ENCODE results near the gene PCBP2.
A peak's percentile ranks its signal among the peaks of the same experiment; 100 is the strongest.
"Not testable (repeated sequence)": the region's sequence is repeated elsewhere in the genome, so short reads cannot be mapped to it uniquely, and the experiment has no call there.

The PCBP2 gene

DNA sequence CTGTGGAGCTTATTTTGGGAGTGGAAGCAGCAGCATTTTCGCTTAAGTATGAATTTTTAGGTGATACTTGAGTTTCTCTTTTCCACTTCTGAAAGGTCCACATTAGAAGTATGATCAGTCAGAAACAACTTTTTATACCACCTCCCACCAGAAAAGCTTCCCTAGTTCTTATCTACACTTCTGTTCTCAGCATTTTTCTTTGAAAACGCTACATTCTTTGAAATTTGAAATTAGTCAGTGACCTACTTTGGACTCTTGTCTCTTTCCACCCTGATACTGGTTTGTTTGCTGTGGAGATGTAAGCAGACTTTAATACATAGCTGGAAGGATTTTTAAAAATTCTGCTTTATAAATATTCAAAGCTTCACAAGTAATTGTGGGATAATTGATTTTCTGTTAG lies 22.2 kb downstream of the PCBP2 start:
- DNase-seq: no peak

DNA sequence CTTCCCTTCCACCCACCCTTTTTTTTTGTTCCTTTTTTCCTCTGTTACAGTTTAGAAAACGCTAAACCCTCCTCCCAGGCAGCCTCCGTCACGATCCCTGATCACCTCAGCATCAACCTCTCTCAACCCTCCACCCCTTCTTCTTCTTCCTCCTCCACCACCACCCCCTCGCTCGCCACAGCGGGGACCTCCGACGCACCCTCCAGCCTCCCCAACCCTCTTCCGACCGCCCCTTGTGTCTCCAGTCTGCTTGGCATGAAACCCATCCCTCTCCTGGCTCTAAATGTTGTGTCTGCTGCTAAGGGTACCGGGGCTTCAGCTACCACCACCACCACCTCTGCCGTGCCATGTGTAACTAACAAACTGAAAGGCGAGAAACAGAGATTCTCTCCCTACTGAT lies 22.9 kb downstream of the PCBP2 start:
- DNase-seq: no peak

DNA sequence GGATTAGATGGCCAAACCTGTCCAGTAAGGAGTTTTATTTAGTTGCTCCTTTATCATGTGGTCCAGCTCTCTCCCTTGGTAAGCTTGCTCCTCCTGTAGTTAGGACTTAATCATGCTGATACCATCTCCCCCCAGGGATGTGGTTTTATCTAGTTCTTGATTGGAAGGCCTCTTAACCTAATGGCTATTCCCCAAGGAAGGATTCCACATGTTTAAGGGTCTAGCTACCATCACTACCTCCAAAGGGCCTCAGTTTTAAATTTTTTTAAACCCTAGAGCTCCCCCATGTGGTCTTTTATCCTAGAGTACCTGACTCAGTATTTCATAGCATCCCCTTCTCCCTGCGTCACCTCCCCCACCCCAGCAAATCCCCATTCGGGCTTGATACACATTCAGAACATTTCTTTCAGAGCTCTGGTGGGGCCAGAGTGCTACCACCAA lies 24.9 kb downstream of the PCBP2 start:
- DNase-seq: no peak

DNA sequence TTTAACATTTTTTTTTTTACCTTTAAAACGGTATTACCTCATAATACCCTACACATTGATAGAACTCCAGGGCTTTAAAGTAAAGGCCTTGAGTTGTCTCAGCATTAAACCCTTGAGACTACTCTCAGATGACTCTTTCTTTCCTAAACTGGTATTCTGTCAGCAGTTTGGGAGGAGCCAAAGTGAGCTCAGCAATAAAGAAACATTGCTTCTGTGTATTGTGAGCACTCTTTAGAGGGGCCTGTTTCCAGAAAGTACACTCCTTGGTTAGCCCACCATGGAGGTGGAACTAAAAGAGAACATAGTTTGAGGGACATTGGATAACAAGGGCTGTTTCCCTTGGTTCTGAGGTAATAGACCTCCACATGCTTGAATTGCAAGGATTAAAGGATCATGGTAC lies 27.0 kb downstream of the PCBP2 start:
- DNase-seq: no peak

DNA sequence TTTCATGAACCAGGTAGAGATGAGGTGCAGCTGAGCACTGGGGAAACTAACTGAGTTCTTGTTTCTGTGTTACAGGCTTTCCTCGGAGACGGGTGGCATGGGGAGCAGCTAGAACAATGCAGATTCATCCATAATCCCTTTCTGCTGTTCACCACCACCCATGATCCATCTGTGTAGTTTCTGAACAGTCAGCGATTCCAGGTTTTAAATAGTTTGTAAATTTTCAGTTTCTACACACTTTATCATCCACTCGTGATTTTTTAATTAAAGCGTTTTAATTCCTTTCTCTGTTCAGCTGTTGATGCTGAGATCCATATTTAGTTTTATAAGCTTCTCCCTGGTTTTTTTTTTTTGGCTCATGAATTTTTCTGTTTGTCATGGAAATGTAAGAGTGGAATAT lies 27.4 kb downstream of the PCBP2 start:
- no peak for DNase-seq

DNA sequence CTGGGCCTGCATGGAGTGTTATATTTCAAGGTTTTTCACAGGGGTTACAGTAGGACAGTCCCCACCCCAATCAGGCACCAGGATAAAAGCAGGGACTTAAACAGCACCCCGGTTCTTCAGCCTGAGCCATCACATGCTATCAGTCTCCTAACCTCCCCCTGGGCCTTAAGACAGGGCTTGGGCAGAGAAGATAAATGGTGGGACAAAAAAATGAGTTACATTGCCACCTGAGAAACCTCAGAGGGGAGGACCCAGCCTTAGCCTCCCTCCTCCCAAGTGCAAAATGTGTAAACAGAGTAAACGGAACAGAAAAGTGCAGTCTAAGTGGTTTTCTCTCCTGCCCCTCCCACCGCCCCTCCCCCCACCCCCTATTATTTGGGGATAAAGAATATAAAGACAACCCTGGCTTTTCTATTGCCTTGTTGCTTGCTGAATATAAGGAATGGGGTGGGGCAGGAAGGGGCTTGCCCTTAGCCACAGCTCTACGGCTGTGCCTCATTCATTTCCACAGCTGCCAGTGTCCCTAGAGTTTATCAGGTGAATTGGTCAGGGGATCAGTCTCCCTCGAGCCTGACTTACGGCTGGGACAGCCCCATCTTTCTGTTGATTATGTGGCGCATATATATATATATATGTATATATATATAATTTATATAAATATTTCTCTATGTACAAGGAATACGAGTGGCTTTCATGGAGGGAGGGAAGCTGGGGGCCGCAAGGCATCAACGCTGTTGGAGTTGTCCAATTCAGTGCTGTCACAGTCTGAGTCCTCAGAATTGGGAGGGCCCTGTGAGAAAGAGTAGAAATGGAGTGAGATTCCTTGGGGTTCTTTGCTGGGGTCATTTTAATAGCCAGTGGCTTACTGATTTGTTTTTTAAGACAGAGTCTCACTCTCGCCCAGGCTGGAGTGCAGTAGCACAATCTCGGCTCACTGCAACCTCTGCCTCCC lies 28.9 kb downstream of the PCBP2 start:
- DNase-seq: no peak

DNA sequence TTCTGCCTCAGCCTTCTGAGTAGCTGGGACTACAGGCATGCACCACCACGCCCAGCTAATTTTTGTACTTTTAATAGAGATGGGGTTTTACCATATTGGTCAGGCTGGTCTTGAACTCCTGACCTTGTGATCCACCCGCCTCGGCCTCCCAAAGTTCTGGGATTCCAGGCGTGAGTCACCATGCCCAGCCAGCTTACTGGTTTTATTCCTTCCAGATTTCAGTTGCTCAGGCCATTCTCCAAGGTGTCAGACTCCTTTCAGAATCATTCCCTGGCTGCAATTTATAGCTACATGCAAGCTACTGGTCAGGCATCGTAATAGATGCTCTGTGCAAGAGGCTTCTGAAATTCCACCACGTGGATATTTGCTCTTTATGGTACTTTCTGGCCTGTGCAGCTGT lies 29.6 kb downstream of the PCBP2 start:
- not testable (repeated sequence) for DNase-seq

DNA sequence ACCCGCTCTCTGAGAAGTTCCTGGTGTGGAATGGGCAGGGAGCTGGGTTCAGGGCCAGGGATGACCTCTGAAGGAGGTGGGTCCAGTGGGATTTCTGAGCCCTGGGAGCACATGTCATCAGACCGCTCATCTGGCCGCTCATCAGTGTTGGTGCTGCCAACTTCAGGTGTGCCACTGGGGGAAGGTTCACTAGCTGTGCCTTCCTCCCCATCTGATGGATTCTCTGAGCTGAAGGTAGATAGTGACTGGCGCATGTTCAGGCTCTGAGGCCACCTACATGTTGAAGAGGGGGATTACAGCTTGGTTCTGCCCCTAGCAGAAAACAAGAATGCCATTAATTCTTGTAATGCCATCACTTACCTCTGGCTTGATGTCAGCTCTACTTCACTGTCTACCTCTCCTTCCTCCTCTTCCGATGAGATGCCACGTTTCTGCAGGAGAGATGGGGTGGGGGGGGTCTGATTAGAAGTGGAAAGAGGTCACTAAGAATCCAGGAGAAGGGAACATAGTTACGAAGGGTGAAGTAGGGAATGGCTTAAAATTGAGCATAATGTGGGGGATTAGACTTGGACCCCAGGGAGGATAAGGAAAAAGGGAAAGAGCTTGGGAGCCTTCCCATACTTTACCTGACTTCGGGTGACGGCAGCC lies 30.2 kb downstream of the PCBP2 start:
- DNase-seq: no peak

DNA sequence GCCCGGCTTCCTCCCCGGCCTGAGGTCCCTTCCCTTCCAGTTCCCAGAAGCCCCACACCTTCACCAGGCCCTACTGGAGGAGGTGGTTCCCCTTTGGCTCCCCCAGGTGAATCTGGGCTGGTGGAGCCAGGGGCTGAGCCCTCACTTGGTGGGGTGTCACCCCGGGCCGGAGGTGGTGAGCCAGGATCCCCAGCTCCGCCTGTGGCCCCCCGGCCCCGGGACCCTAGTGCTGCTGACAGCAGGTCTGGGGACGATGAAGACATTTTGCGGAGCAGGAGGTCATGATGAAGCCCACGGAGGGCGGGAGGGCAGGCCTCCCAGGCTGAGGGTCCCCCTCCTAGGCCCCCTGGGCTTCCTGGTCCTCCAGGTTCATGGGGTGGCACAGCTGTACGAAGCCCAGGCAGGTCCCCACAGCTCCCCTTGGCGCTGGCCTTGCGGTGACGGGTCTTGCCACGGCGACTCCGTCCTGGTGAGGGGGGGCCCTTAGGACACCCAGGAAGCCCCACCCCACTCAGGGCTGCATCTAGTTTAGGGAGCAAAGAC lies 30.8 kb downstream of the PCBP2 start:
- DNase-seq: no peak

DNA sequence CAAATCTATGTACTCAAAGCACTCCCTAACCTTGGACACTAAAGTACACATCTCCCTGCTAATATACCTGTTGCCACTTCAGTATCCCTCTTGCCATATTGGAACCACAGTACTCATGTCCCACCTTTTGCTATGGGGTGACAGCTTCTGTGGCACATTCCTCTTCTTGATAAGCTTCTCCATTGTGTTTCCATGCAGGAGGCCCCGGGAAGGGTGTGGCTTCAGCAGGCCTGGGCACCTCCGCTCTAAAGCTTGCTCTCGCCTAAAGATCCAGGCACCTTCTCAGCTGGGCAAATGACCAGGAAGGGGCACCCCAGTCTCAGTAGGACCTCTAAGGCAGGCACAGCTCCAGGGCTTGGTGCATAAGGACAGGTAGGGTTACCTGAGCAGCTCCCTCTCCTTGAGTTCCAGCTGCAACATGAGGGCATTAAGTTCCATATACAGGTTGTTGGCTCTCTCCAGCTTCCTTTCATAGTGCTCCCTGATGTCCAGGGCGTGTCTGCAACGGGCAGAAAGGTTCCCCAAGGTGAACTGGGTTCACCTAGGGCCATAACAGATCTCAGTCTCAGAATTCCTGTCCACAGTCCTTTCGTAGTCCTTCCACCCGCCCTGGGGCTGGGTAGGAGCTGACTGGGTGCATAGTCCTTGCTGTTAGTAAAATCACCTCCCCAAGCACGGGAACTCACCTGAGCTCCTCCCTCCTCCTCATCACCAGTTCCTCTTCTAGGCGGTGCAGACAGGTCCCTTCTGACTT lies 31.5 kb downstream of the PCBP2 start:
- no peak for DNase-seq

DNA sequence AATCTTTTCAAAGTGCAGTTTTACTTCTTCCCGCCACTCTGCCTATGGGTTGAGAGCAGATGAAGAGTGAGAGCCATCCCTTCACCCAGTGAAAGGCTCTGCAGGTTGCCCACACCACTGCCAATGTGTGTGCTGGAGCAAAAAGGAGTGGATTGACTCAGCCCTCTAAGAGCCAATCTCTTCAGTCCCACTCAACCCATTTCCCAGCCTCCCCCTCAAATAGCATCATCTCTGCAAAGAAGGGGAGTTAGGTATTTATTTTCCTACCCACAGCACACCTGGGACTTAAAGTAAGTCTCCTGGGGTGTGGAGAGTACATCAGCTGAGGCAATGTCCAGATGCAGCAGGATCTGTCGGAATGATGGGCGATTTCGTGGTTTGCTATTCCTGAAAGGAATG lies 32.1 kb downstream of the PCBP2 start:
- no peak for DNase-seq

DNA sequence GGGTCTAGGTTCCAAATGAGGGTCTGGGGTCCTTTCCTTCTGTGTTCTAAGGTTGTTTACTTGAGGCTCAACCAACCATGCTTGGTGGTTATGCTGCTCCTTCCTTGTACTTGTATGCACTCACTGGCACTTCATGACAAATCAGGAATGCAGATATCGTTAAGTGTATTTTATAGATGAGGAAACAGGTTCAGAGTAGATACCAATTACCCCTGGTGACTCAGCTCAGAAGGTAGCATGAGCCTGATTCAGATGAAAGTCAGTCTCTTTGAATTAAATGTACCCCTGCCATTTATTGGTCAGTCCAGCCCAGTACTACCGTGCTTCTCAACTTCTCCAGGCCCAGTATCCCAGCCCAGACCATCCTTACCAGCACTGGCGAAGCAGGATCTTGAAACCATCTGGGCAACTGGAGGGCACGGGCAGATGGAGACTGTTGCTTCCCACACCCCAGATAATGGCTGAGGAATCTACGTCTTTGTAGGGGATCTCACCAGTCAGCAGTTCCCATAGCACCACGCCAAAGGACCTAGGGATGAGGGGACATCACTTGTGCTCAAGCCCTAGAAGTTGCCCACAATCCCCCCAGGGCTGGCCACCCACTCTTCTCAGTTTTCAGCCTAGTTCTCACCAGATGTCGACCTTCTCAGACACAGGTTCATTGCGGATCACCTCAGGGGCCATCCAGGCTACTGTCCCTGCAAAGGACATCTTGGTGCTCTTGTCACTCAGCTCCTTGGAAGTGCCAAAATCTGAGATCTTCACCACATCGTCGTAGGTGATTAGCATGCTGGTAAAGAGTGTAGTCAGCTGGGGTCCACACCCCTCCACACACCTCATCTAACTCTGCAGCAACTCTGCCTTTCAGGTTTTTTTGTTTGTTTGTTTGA lies 33.0 kb downstream of the PCBP2 start:
- DNase-seq: no peak

DNA sequence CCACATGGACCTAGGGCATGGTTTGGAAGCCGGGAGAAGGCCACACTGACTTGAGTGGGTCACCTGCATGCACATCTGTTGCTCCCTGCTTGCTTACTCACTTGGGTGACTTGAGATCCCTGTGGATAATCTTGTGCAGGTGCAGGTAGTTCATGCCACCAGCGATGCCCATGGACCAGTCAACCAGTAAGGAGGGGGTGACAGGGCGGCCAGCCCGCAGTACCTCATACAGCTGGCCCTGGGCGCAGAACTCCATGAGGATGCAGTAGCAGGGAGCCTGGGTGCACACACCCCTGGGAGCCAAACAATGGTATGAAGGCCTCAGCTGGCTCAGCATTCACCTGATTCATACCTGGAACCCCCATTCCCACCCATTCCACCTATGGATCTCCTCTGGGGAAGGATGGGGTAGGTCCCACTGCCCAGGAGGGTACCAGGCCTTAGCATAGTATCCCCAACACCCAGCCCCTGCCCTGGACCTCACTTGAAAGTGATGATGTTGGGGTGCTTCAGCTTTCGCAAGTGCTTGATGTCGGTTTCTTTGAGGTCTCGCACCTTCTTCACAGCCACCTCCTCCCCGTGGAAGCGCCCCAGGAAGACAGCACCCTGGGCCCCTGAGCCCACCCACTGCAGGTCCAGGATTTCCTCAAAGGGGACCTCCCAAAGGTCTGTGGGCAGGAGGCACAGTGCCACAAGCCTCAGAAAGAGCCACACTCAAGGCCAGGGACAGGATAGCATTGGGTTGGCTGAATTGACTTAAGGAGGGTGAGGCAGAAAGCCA lies 34.2 kb downstream of the PCBP2 start:
- no peak for DNase-seq

DNA sequence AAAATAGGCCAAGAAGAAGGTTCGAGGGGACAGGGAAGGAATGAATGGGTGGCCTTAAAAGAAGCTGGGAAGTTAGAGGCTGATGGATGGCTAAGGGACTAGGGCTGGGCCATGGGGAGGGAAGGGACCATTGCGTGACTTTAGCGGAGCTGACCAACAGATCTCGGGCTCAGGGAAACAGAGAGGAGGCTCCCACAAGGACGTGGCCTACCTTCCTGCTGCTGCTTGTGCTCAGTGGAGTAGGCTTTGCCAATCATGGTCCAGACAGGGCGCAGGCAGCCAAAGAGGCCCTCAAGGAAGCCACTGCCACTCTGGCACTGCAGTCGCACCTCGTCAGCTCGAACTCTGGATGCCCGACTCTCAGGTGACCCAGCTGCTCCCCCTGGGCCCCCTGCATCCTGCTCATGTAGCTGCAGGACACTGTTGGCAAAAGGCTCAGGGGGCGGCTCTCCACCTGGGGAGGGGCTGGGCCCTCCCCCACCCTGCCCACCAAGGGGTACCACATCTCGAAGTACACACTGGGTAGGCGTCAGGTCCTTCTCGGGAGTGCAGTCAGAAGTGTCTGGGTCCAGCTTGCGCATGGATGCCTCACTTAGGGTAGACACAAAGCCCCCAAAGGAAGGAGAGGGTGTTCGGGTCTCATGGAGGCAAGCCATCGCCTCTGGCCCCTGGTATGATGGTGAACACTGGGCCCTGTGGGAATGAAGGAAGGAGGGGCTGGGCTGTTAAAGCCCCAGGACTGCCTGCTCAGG lies 35.0 kb downstream of the PCBP2 start:
- no peak for DNase-seq

DNA sequence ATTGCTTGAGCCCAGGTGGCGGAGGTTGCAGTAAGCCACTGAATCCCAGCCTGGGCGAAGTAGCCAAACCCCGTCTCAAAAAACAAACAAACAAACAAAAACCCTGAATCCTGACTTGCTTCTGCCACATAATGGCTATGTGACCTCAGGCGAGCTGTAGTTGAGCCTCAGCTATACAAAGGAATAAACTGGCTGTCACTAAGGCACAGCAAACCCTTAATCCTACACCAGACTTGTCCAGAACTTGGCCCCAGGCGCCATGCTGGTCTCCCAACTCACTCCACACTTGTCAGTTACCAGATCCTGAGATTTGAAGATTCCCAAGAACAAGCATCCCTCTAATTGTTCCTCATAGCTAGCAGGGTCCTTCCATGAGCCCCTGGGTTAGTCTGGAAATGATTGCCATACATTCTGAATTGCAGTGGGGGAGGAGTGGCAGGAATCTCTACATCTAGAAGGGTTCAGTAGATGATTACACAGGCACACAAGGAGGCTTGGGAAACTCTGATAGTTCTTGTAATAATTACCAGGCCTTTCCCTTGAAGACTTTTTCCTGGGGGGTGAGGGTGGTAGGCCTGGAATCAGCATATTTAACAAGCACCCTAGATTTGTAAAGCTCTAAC lies 37.5 kb downstream of the PCBP2 start:
- no peak for DNase-seq

DNA sequence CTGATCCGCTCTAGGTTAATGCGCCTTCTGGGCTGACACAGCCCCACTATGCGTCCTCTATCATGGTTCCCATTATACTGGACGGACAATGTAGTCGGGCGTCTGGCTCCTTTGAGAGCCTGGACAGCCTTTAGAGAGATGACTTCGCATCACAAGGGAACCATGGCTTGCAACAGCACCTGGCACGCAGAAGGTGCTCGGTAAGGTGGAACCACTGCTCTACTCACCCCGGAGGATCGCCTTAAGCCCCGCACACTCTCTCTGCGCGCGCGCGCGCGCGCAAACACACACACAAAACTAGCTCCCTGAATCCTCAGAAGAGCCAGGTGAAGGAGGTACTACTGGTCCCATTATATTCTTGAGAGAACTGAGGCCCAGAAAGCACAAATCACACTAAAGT lies 40.3 kb downstream of the PCBP2 start:
- DNase-seq: no peak

DNA sequence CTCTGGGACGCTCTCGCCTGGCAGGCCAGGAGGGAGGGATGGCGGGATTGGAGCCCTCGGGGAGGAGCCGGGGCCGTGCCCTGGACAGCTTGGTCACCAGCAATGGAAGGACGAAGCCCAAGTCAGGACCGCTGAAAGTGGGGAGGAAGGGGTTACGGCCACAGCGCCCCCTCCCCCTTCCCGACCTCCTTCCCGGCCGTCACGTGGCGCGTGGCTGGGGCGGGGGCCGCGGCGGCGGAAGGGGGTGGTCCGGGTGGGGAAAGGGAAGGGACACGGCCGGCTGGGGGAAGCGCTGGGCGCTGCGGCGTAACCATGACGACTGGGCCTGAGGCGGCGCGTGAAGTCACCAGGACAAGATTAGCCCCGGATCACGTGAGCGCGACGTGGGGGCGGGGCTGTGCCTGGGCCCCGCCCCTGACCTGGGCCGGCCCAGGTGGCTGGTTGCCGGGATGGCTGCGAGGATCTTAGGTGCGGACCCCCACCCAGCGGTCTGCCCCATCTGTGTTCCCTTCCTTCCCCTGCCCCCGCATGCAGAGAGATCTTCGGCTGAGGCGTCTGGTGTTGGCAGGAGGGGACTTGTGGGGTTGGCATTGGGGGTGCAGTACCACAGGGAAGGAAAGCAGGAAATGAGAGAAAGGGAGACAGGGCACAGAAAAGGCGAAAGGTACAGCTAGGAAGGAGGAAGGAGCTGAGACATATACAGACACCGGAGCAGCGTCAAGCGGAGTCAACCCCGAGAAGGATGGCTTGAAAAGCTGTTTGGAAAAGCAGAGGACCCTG lies 41.1 kb downstream of the PCBP2 start:
- DNase-seq: peak; percentile 98

DNA sequence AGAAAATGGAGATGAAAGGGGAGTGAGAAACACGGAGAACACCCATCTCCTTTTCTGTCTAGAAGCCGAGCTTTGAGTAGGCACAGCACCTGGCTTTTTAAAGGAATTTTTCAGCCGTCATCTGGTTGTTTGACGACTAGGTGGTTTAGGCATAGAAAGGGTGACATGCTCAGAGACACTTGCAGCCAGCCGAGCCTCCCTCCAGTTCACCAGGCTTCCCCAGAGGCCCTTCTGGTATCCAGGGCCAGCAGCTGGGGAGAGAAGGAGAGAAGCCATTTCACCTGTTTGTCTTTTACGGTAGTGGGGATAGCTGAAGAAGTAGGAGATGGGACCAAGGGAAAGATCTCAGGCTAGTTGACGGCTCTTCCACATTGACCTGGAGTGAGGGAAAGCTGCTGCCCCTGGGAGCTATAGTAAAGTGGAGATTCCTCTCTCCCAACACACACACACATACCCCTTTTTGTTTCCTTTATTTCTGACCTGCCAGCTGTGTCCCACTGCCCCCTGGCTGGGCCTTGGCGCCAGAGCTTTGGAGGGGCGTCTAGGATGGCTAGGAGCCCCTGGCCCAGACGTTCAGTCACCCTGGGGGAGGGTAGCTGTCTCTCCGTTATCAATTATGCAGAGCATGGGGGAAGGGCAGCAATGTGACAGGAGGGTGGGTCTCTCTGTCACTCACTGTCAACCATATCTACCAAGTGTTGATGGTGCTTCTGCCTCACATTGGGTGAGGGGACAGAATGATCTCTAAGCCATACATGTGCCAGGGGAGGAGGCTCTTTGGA lies 41.9 kb downstream of the PCBP2 start:
- no peak for DNase-seq

All from femur (tissue), 1 donor.